DND-41 (cell line): ENCODE data around the gene CLK1.
"Not testable (repeated sequence)": the region's sequence is repeated elsewhere in the genome, so short reads cannot be mapped to it uniquely, and the experiment has no call there.

Experiments
- ATAC-seq: fragments of 200-7000 bp; cut with Tn5 transposase; 3 replicates; pipeline ENCODE4 v1.9.1; 2021; ENCODE audit warnings: low read depth; ENCODE audit not compliant: insufficient read depth
- DNase-seq: peaks from one replicate; pipeline ENCODE4 v3.0.0-alpha.2; 2020
- H2AFZ ChIP-seq: 2 replicates; pipeline ENCODE4 v1.6.0; 2012; ENCODE audit warnings: low read depth, low read length
- H3K27ac ChIP-seq: 2 replicates; pipeline ENCODE4 v1.5.1; 2012; ENCODE audit warnings: low read length, inconsistent platforms
- H3K27me3 ChIP-seq: fragments of 200-600 bp; sonication (generic); 2 replicates; pipeline ENCODE4 v1.6.0; 2012; ENCODE audit warnings: low read length, mild to moderate bottlenecking, inconsistent platforms; ENCODE audit not compliant: insufficient read depth, poor library complexity
- H3K36me3 ChIP-seq: 2 replicates; pipeline ENCODE4 v1.5.1; 2012; ENCODE audit warnings: low read length, inconsistent platforms; ENCODE audit not compliant: insufficient read depth
- H3K4me1 ChIP-seq: 2 replicates; pipeline ENCODE4 v1.5.1; 2012; ENCODE audit warnings: mild to moderate bottlenecking, low read length; ENCODE audit not compliant: insufficient read depth
- H3K4me2 ChIP-seq: 2 replicates; pipeline ENCODE4 v1.6.0; 2012; ENCODE audit warnings: mild to moderate bottlenecking, moderate library complexity, low read length, inconsistent platforms; ENCODE audit not compliant: insufficient read depth
- H3K4me3 ChIP-seq, 2 experiments: fragments of 200-600 bp in 1 of 2; shearing (Covaris generic) in 1 of 2; 2 replicates each; pipeline ENCODE4 v1.5.1; 2012 to 2016; ENCODE audit warnings: inconsistent platforms in 2 of 2, low read length in 2 of 2, mild to moderate bottlenecking in 2 of 2, low read depth in 1 of 2, moderate library complexity in 1 of 2
- H3K79me2 ChIP-seq: 2 replicates; pipeline ENCODE4 v1.6.0; 2012; ENCODE audit warnings: low read length, inconsistent platforms; ENCODE audit not compliant: insufficient read depth
- H3K9ac ChIP-seq: 2 replicates; pipeline ENCODE4 v1.6.0; 2012; ENCODE audit warnings: low read depth, mild to moderate bottlenecking, inconsistent platforms, low read length, moderate library complexity
- H3K9me3 ChIP-seq: 2 replicates; pipeline ENCODE4 v1.5.1; 2012; ENCODE audit warnings: low read length, moderate library complexity, mild to moderate bottlenecking, inconsistent platforms; ENCODE audit not compliant: insufficient read depth, severe bottlenecking
- H4K20me1 ChIP-seq: 2 replicates; pipeline ENCODE4 v1.6.0; 2012; ENCODE audit warnings: low read length; ENCODE audit not compliant: insufficient read depth
- CTCF ChIP-seq: IDR thresholded peaks from 2 replicates; pipeline ENCODE4 v1.5.1; 2012; ENCODE audit warnings: borderline replicate concordance, low read length, moderate library complexity, mild to moderate bottlenecking; ENCODE audit not compliant: poor library complexity, severe bottlenecking; ENCODE audit errors: extremely low read depth
- EZH2 ChIP-seq: IDR thresholded peaks from 3 replicates; pipeline ENCODE4 v1.6.1; 2012; ENCODE audit warnings: borderline replicate concordance, low read depth, mild to moderate bottlenecking, moderate library complexity, low read length, inconsistent platforms; ENCODE audit not compliant: severe bottlenecking

The CLK1 gene

DNA sequence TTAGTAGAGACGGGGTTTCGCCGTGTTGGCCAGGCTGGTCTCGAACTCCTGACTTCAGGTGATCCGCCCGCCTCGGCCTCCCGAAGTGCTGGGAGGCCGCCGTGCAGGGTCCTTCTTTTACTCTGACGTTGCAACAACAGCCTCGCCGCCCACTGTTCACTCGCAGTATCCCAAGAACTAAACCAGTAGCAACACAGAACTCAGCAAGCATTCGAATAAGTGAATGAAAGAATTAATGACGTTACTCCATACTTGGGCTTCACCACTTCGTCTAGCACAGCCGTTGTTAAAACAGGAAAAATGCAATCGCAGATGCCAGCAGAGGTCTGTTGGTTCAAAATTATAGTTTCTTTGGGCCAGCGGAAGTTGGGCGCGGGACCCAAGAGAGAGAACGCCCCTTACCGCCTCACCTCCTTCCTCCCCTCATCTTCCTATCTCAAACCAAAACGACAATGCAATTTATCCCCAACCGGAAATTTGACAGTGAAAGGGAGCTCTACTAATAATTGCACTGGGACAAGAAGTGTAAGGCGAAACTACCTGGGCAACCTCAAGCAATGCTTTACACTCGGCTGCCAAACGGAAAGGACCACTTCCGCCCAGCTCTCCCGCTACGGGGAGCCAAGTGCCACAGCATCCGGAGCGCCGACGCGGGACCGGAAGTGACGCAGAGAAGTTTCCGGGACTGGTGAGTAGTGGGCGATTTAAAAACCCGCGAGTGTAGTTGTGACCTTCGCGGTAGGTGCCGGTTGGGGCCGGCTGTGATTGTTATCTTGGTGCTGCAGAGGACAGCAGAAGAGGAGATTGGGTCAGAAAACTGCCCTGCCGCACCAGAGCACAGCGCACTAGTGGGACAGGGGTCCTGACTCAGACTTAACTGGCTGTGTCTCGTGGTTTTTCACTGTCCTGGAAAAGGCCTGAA, 24.5 kb upstream of the CLK1 start, which contains the start of the genes NIF3L1 and PPIL3:
TSS of gene NIF3L1 (plus strand) at position 668 of the 922 bp plus-strand sequence. CDS start 2,573 bp downstream, outside the sequence.
TSS of gene PPIL3 (minus strand) at position 374 of the 922 bp plus-strand sequence. CDS start 1,462 bp downstream, outside the sequence.
- H3K4me3 ChIP-seq, result peak within 1 kb of the TSS; percentile 49 to 74
- ATAC-seq, result peak; percentile 84
- H4K20me1 ChIP-seq, result no peaks in the 10 kb centered on the region
- peak within 1 kb of the TSS; percentile 90 for H2AFZ ChIP-seq
- peak; percentile 33 for TF ChIP-seq CTCF
- TF ChIP-seq EZH2, result no peak
- DNase-seq, result peak; percentile 98
- H3K9ac ChIP-seq, result peak within 1 kb of the TSS; percentile 74
- peak within 1 kb of the TSS; percentile 91 for H3K27ac ChIP-seq
- no peaks in the 10 kb centered on the region for H3K27me3 ChIP-seq
- H3K79me2 ChIP-seq, result peaks cover 67% of the 10 kb centered on the region
- H3K36me3 ChIP-seq, result peaks cover 33% of the 10 kb centered on the region
- H3K4me1 ChIP-seq, result peaks cover 45% of the 10 kb centered on the region
- H3K4me2 ChIP-seq, result peak within 1 kb of the TSS; percentile 63
- no peaks in the 10 kb centered on the region for H3K9me3 ChIP-seq

DNA sequence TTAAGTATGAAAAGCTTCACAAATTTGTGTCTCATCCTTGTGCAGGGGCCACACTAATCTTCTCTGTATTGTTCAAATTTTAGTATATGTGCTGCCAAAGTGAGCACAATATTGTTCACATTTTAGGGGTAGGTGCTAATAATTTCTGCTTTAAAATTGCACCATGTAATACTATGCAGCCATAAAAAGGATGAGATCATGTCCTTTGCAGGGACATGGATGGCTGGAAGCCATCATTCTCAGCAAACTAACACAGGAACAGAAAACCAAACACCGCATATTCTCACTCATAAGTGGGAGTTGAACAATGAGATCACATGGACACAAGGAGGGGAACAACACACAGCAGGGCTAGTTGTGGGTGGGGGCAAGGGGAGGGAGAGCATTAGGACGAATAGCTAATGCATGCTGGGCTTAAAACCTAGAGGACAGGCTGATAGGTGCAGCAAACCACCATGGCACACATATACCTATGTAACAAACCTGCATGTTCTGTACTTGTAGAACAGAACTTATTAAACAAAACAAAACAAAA, 17.3 kb upstream of the CLK1 start:
- Histone ChIP-seq H3K36me3 (peaks cover 76% of the 10 kb centered on the region), H3K79me2 (peaks cover 13% of the 10 kb centered on the region), H3K4me1 (peaks cover 11% of the 10 kb centered on the region)
- H3K9ac ChIP-seq, H2AFZ ChIP-seq, H3K9me3 ChIP-seq, H3K27me3 ChIP-seq, H4K20me1 ChIP-seq, H3K4me2 ChIP-seq, ATAC-seq, DNase-seq, H3K4me3 ChIP-seq, H3K27ac ChIP-seq: not testable (repeated sequence)

GRCh38 chr2:200878289-200878880, 13.9 kb upstream of the CLK1 start:
- Histone ChIP-seq H3K4me3 (no peak overlapping the region), H3K36me3 (peaks cover 80% of the 10 kb centered on the region), H3K4me2 (no peak overlapping the region), H3K27ac (no peak overlapping the region), H3K4me1 (no peaks in the 10 kb centered on the region), H3K79me2 (0 out of 2 replicates have a peak, but pooled peaks cover 2% of the 10 kb centered on the region), H2AFZ (no peak overlapping the region), H3K9ac (no peak overlapping the region), H3K9me3 (no peaks in the 10 kb centered on the region), H3K27me3 (no peaks in the 10 kb centered on the region), H4K20me1 (no peaks in the 10 kb centered on the region)
- DNase-seq (no peak), ATAC-seq (no peak)
- no peak for TF ChIP-seq EZH2
- TF ChIP-seq CTCF, result no peak

DNA sequence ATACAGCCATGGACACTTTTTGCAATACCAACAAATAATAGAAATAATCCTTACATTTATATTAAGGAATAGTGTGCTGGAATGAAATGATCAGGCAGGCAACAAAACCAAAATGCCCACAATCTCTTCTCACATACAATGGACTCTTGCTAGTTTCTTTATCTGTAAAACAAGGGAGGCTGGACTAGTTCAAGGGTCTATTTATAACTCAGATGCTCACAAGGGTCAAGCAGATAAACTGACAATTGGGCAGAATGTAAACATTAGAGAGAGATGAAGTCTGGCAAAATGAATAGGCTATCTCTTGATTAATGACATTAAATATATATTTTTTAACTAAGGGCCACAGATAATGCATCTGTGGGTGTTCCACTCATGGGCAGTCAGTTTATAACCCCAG, 13.0 kb upstream of the CLK1 start:
- H3K36me3 ChIP-seq, result peaks cover 75% of the 10 kb centered on the region
- H3K27me3 ChIP-seq, result no peaks in the 10 kb centered on the region
- TF ChIP-seq CTCF (no peak), EZH2 (no peak)
- H3K27ac ChIP-seq, result no peak overlapping the region
- no peak overlapping the region for H3K9ac ChIP-seq
- no peaks in the 10 kb centered on the region for H4K20me1 ChIP-seq
- no peak overlapping the region for H2AFZ ChIP-seq
- H3K9me3 ChIP-seq, result no peaks in the 10 kb centered on the region
- no peak for ATAC-seq
- H3K4me3 ChIP-seq, result no peak overlapping the region
- no peak for DNase-seq
- 0 out of 2 replicates have a peak, but pooled peaks cover 2% of the 10 kb centered on the region for H3K79me2 ChIP-seq
- H3K4me1 ChIP-seq, result no peaks in the 10 kb centered on the region
- no peak overlapping the region for H3K4me2 ChIP-seq
